GM12878 (cell line): ENCODE data around the gene SRSF10. TPM values are rescaled to one million over a fixed set of nuclear protein-coding genes. Genes with fewer than 3 reads are reported as not detected.
"Not testable (repeated sequence)": the region's sequence is repeated elsewhere in the genome, so short reads cannot be mapped to it uniquely, and the experiment has no call there.

Experiments used
- ATAC-seq: fragments of 200-7000 bp; cut with Tn5 transposase; 3 replicates; pipeline ENCODE4 v1.9.1; 2020; ENCODE audit warnings: mild to moderate bottlenecking, moderate library complexity
- BruUV-seq: library from RNA; stranded (reverse); fragments of 400-500 nt; replicated peaks from 2 replicates; lab custom pipeline; 2021; lab: Mats Ljungman, UMichigan
- CTCF ChIA-PET: fragments of 300-600 bp; sonication (Branson Sonifier 250); formaldehyde crosslinking; extraction: SDS; loops from one replicate; lab custom pipeline; 2021; ENCODE audit warnings: inconsistent platforms; lab: Yijun Ruan, JAX
- POLR2A ChIA-PET: fragments of 350-600 bp; formaldehyde crosslinking; extraction: SDS; loops from one replicate; lab custom pipeline; 2021; ENCODE audit warnings: inconsistent platforms; lab: Charles Lee
- RAD21 ChIA-PET: fragments of 300-600 bp; sonication (Branson Sonifier 250); formaldehyde crosslinking; loops from one replicate; lab custom pipeline; 2023; ENCODE audit warnings: antibody characterized with exemption; ENCODE audit not compliant: unreplicated experiment; lab: Charles Lee
- SMC1A ChIA-PET: fragments of 300-600 bp; sonication (Branson Sonifier 250); formaldehyde crosslinking; loops from one replicate; lab custom pipeline; 2023; ENCODE audit not compliant: unreplicated experiment, uncharacterized antibody; lab: Charles Lee
- DNase-seq: peaks from one replicate; pipeline ENCODE4 v3.0.0-alpha.2; 2011; ENCODE audit warnings: low read depth, low spot score
- FAIRE-seq: peaks from 3 replicates; lab custom pipeline; 2011; peaks lifted over from hg19 to GRCh38; lab: Jason Lieb, UNC
- H2AFZ ChIP-seq: 2 replicates; pipeline ENCODE4 v1.6.0; 2011; ENCODE audit warnings: low read depth, low read length, control low read depth; ENCODE audit not compliant: control insufficient read depth
- H3K27ac ChIP-seq: 2 replicates; pipeline ENCODE4 v1.5.1; 2011; ENCODE audit warnings: control low read depth; ENCODE audit not compliant: control insufficient read depth, insufficient read depth
- H3K27me3 ChIP-seq, 2 experiments: replicated peaks in 1 of 2; 2 replicates each; pipeline versions ENCODE4 v1.6.0 to v1.6.1; 2011; ENCODE audit warnings: low read length in 1 of 2; ENCODE audit not compliant: control insufficient read depth in 2 of 2, insufficient read depth in 2 of 2
- H3K36me3 ChIP-seq, 2 experiments: 2 replicates each; pipeline ENCODE4 v1.5.1; 2011; ENCODE audit warnings: low read length in 1 of 2; ENCODE audit not compliant: control insufficient read depth in 2 of 2, insufficient read depth in 2 of 2
- H3K4me1 ChIP-seq: 2 replicates; pipeline ENCODE4 v1.6.1; 2011; ENCODE audit warnings: mild to moderate bottlenecking, low read length, moderate library complexity, mixed read lengths; ENCODE audit not compliant: control insufficient read depth, insufficient read depth
- H3K4me2 ChIP-seq: 2 replicates; pipeline ENCODE4 v1.6.0; 2011; ENCODE audit warnings: control low read depth; ENCODE audit not compliant: control insufficient read depth, insufficient read depth
- H3K4me3 ChIP-seq: fragments of 200-600 bp; sonication (generic); 2 replicates; pipeline ENCODE4 v1.5.1; 2016
- H3K79me2 ChIP-seq: 2 replicates; pipeline ENCODE4 v1.6.0; 2011; ENCODE audit warnings: low read length; ENCODE audit not compliant: control insufficient read depth, insufficient read depth
- H3K9ac ChIP-seq: 2 replicates; pipeline ENCODE4 v1.8.0; 2011; ENCODE audit warnings: low read length, control low read depth, mixed read lengths; ENCODE audit not compliant: control insufficient read depth, insufficient read depth
- H3K9me3 ChIP-seq: replicated peaks from 3 replicates; pipeline ENCODE4 v1.5.1; 2011; ENCODE audit warnings: mild to moderate bottlenecking, low read length; ENCODE audit not compliant: control insufficient read depth, insufficient read depth
- H4K20me1 ChIP-seq: 2 replicates; pipeline ENCODE4 v1.6.0; 2011; ENCODE audit not compliant: control insufficient read depth, insufficient read depth
- CBX3 ChIP-seq: fragments of 200-600 bp; sonication (generic); IDR thresholded peaks from 2 replicates; pipeline ENCODE4 v1.6.1; 2016; ENCODE audit warnings: low read depth, borderline replicate concordance
- CREB1 ChIP-seq: IDR thresholded peaks from 2 replicates; pipeline ENCODE4 v1.6.1; 2012; ENCODE audit warnings: low read depth, mild to moderate bottlenecking, inconsistent platforms
- GABPA ChIP-seq: IDR thresholded peaks from 2 replicates; pipeline ENCODE4 v1.6.1; 2014; ENCODE audit warnings: antibody characterized with exemption, low read depth, mild to moderate bottlenecking, inconsistent platforms
- IRF5 ChIP-seq: fragments of 450-650 bp; IDR thresholded peaks from 2 replicates; pipeline ENCODE4 v1.6.1; 2017; ENCODE audit warnings: borderline replicate concordance
- MAX ChIP-seq: IDR thresholded peaks from 2 replicates; pipeline ENCODE4 v1.6.1; 2012; ENCODE audit warnings: low read depth, low read length, improper control_type of control experiment
- MEF2A ChIP-seq: IDR thresholded peaks from 2 replicates; pipeline ENCODE4 v1.6.1; 2011; ENCODE audit warnings: low read depth, mild to moderate bottlenecking, low read length, moderate library complexity; ENCODE audit not compliant: insufficient read depth
- USF1 ChIP-seq: IDR thresholded peaks from 2 replicates; pipeline ENCODE4 v1.6.1; 2011; ENCODE audit warnings: borderline replicate concordance, low read depth, mild to moderate bottlenecking, moderate library complexity, mixed read lengths, low read length; ENCODE audit not compliant: insufficient read depth; ENCODE audit errors: extremely low read length
- ZBTB4 ChIP-seq: fragments of 450-650 bp; formaldehyde crosslinking; IDR thresholded peaks from 2 replicates; pipeline ENCODE4 v1.4.0; 2022; ENCODE audit warnings: mild to moderate bottlenecking, moderate library complexity
- ZNF622 ChIP-seq: fragments of 450-650 bp; IDR thresholded peaks from 2 replicates; pipeline ENCODE4 v1.6.1; 2017; ENCODE audit warnings: mild to moderate bottlenecking, inconsistent platforms
- WGBS: methylation state at CpG from one replicate; pipeline ENCODE4 v1.1.6; 2016; ENCODE audit warnings: low lambda C conversion rate; ENCODE audit not compliant: insufficient replicate concordance, insufficient coverage; ENCODE audit errors: missing lambda C conversion rate; 5-methylcytosine and 5-hydroxymethylcytosine counted together
- in situ Hi-C: fragments of 300-500 bp; cut with MboI; formaldehyde crosslinking; loops from 9 replicates; pipeline ENCODE4 v1.14.3; 2018; ENCODE audit warnings: mixed read lengths
- intact Hi-C: fragments of 100-400 bp; cut with micrococcal nuclease; formaldehyde crosslinking; loops from one replicate; pipeline ENCODE4 v1.14.2; 2022; ENCODE audit not compliant: unreplicated experiment
- polyA plus RNA-seq, 11 experiments: library from polyadenylated mRNA; depleted of rRNA in 4 of 11; unstranded in 6 of 11; stranded (reverse) in 5 of 11; fragments of >200 nt; fragmentation: Nextera tagmentation in 4 of 11; fragmentation: Illumina TruSeq in 1 of 11; extraction: Ambion mirVana in 4 of 11; extraction: Trizol in 1 of 11; gene quantifications; 1 replicate in 1 of 11; 2 replicates in 10 of 11; pipeline versions ENCODE4 v1.2.1 to v1.2.3, GENCODE V29; 2011 to 2016; ENCODE audit warnings: inconsistent platforms in 2 of 11, missing spikeins in 2 of 11, low read depth in 1 of 11
- total RNA-seq, 4 experiments: library from RNA; depleted of rRNA in 3 of 4; stranded (reverse); fragments of >200 nt in 3 of 4; fragmentation: Illumina TruSeq in 1 of 4; extraction: Trizol in 1 of 4; gene quantifications; 2 replicates each; pipeline versions ENCODE4 v1.2.1 to v1.2.3, GENCODE V29; 2013 to 2021

SRSF10 gene
- total and polyA plus RNA-seq, 10 of the 15 experiments (the other 5 are each of a cell fraction or from before 2014, with no cell fraction given) = 157 to 279 (median 222) TPM

- BruUV-seq, H2AFZ ChIP-seq, H3K79me2 ChIP-seq, H3K27me3 ChIP-seq, CTCF ChIA-PET, in situ Hi-C loops, H3K4me3 ChIP-seq, H3K4me1 ChIP-seq, ATAC-seq, H3K9me3 ChIP-seq, H3K9ac ChIP-seq, H3K4me2 ChIP-seq, DNase-seq, RAD21 ChIA-PET, H3K27ac ChIP-seq, intact Hi-C loops, H4K20me1 ChIP-seq, FAIRE-seq, H3K36me3 ChIP-seq, SMC1A ChIA-PET: not testable (repeated sequence)
- POLR2A ChIA-PET = interaction anchor here (1.3 kb wide), 1 partner anchor 8 kb away, joined by 5 read pairs; no protein-coding TSS in a partner anchor
- WGBS = 74% methylated on average over 8 of the region's 8 CpGs
Observed at GRCh38 chr1:24012878-24013277, 32.8 kb upstream of the SRSF10 start.

GRCh38 chr1:24010650-24011049, 30.5 kb upstream of the SRSF10 start:
- H3K9me3 ChIP-seq = no peaks in the 10 kb centered on the region; the same call in 2 of the 3 replicates
- no peaks in the 10 kb centered on the region for H3K27me3 ChIP-seq
- BruUV-seq = no TSS peak
- POLR2A ChIA-PET = no interaction called here
- no peak for ATAC-seq
- no peak overlapping the region for H3K9ac ChIP-seq
- no peak overlapping the region for H3K4me3 ChIP-seq
- no peak for DNase-seq
- in situ Hi-C loops (no loop called here), intact Hi-C loops (no loop called here)
- WGBS = 49% methylated on average over 3 of the region's 5 CpGs
- H4K20me1 ChIP-seq = no peaks in the 10 kb centered on the region
- H3K79me2 ChIP-seq = no peaks in the 10 kb centered on the region
- no peak overlapping the region for H3K4me2 ChIP-seq
- no peak overlapping the region for H3K27ac ChIP-seq
- H3K36me3 ChIP-seq = no peaks in the 10 kb centered on the region
- H2AFZ ChIP-seq = no peak overlapping the region
- CTCF ChIA-PET = interaction anchor here (1.3 to 2.3 kb wide), 3 partner anchors 11 to 45 kb away, joined by 3 to 7 read pairs (median 3); no protein-coding TSS in a partner anchor
- FAIRE-seq = no peak
- SMC1A ChIA-PET = interaction anchor here (1.5 kb wide), 1 partner anchor 17 kb away, joined by 3 read pairs; no protein-coding TSS in a partner anchor
- H3K4me1 ChIP-seq = no peaks in the 10 kb centered on the region
- RAD21 ChIA-PET = interaction anchor here (0.6 kb wide), 1 partner anchor 29 kb away, joined by 5 read pairs; no protein-coding TSS in a partner anchor
- TF ChIP-seq CBX3 = no peak
- no peak for TF ChIP-seq GABPA
- no peak for TF ChIP-seq MEF2A
- no peak for TF ChIP-seq ZNF622
- no peak for TF ChIP-seq USF1
- no peak for TF ChIP-seq IRF5
- TF ChIP-seq CREB1 = no peak
- TF ChIP-seq MAX = no peak
- TF ChIP-seq ZBTB4 (CRISPR knock-in tag) = no peak
